ENCODE data around the gene PSMC1.

PSMC1 gene

DNA sequence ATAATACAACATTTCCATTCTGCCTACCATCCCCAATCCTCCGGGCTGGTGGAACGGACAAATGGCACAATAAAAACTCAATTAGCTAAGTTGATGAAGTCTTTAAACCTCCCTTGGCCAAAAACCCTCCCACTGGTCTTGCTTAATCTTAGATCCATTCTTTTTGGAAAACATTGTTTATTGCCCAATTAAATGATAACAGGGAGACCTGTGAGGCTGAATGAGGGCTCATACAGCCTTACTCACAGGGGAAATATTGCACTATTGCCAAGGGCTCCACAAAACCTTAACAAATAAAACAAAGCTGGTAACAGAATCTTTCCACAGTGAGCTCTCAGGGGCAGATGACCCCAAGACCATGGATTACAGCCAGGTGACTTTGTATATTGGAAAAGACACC is 7.8 kb upstream of the PSMC1 start:
- TF ChIP-seq EZH2phosphoT487 (IDR thresholded peaks at IDR 0.05; ENCODE audit: low read depth), result no peak
- TF ChIP-seq, protein P1, sequence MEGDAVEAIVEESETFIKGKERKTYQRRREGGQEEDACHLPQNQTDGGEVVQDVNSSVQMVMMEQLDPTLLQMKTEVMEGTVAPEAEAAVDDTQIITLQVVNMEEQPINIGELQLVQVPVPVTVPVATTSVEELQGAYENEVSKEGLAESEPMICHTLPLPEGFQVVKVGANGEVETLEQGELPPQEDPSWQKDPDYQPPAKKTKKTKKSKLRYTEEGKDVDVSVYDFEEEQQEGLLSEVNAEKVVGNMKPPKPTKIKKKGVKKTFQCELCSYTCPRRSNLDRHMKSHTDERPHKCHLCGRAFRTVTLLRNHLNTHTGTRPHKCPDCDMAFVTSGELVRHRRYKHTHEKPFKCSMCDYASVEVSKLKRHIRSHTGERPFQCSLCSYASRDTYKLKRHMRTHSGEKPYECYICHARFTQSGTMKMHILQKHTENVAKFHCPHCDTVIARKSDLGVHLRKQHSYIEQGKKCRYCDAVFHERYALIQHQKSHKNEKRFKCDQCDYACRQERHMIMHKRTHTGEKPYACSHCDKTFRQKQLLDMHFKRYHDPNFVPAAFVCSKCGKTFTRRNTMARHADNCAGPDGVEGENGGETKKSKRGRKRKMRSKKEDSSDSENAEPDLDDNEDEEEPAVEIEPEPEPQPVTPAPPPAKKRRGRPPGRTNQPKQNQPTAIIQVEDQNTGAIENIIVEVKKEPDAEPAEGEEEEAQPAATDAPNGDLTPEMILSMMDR (IDR thresholded peaks at IDR 0.05; ENCODE audit: low read depth, low read length), result no peak
- no peaks in the 10 kb centered on the region for H4K20me1 ChIP-seq (ENCODE audit: insufficient read depth, low read length)
- no peak overlapping the region for H3K27ac ChIP-seq (ENCODE audit: low read length)

DNA sequence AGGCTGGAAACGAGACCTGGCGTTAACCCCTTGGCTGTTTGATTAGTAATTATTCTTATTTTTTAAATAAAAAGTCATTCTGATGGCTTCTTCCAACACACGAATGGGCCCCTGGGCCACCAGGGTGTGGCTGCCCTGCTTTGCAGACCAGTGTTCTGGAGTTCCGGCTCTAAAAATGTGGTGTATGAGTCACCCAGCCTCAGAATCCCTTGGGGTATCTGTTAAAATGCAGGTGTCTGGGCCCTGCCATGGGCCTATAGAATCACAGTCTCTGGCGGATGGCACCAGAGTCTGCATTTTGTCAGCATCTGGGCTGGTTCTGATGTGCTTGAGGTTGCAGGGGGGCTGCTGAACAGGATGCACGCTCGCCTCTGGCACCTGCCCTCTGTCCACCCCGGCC is 2.5 kb upstream of the PSMC1 start:
- Histone ChIP-seq H3K4me1 (ENCODE audit: low read length) (peaks cover 12% of the 10 kb centered on the region; the same call in 1 of the 2 replicates), H3K36me3 (replicated peaks; ENCODE audit: low read depth, low read length) (peaks cover 2% of the 10 kb centered on the region), H3K9me3 (ENCODE audit: insufficient read depth, low read length) (no peaks in the 10 kb centered on the region), H3K27me3 (ENCODE audit: low read depth, low read length) (no peaks in the 10 kb centered on the region), H3K9ac (ENCODE audit: low read length) (no peak overlapping the region), H3K4me3 (ENCODE audit: low read length) (no peak overlapping the region), H3K4me2 (ENCODE audit: low read length) (no peak overlapping the region), H3K79me2 (ENCODE audit: low read length) (peaks cover 26% of the 10 kb centered on the region), H3K27ac (ENCODE audit: low read length) (no peak overlapping the region), H2AFZ (ENCODE audit: low read depth, low read length) (no peak overlapping the region), H4K20me1 (ENCODE audit: insufficient read depth, low read length) (peaks cover 12% of the 10 kb centered on the region)
- no peak for TF ChIP-seq EZH2phosphoT487 (IDR thresholded peaks at IDR 0.05; ENCODE audit: low read depth)
- TF ChIP-seq, protein P1 (IDR thresholded peaks at IDR 0.05; ENCODE audit: low read depth, low read length), result no peak

More for the DNA sequence above, 7.8 kb upstream of the PSMC1 start:
- H3K4me1 ChIP-seq (ENCODE audit: low read length), result no peaks in the 10 kb centered on the region
- H2AFZ ChIP-seq (ENCODE audit: low read depth, low read length), result no peak overlapping the region
- H3K4me2 ChIP-seq (ENCODE audit: low read length), result no peak overlapping the region
- H3K27me3 ChIP-seq (ENCODE audit: low read depth, low read length), result no peaks in the 10 kb centered on the region; the same call in 1 of the 2 replicates
- H3K9me3 ChIP-seq (ENCODE audit: insufficient read depth, low read length), result no peaks in the 10 kb centered on the region
- no peaks in the 10 kb centered on the region for H3K79me2 ChIP-seq (ENCODE audit: low read length)
- H3K4me3 ChIP-seq (ENCODE audit: low read length), result no peak overlapping the region
- no peaks in the 10 kb centered on the region for H3K36me3 ChIP-seq (replicated peaks; ENCODE audit: low read depth, low read length)
- H3K9ac ChIP-seq (ENCODE audit: low read length), result no peak overlapping the region

DNA sequence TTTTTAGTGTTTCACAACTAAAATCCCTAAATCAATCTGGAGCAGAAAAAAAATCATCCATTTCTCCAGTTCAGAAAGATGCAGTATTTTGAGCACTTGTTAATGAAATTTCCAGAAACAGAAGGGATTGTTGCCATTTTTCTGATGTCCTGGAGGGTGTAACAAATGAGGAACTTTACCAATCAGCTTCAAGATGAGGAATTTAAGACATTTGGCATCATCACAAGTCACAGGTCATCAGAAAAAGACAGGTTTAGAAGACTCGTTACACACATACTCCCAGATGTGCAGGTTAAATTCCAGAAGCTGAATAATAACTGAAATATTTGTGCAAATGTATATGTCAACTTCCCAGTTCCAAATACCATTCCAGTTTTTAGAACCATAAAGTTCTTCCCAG is 482 bp upstream of the PSMC1 start:
- peak overlapping the region; percentile 92 for H3K9ac ChIP-seq (ENCODE audit: low read length)
- peaks cover 16% of the 10 kb centered on the region for H4K20me1 ChIP-seq (ENCODE audit: insufficient read depth, low read length)
- no peaks in the 10 kb centered on the region for H3K27me3 ChIP-seq (ENCODE audit: low read depth, low read length)
- peak overlapping the region; percentile 99 for H3K4me3 ChIP-seq (ENCODE audit: low read length)
- no peak for TF ChIP-seq EZH2phosphoT487 (IDR thresholded peaks at IDR 0.05; ENCODE audit: low read depth)
- TF ChIP-seq, protein P1 (IDR thresholded peaks at IDR 0.05; ENCODE audit: low read depth, low read length), result no peak
- H3K4me1 ChIP-seq (ENCODE audit: low read length), result peaks cover 12% of the 10 kb centered on the region; the same call in 1 of the 2 replicates
- no peaks in the 10 kb centered on the region for H3K9me3 ChIP-seq (ENCODE audit: insufficient read depth, low read length)
- H3K4me2 ChIP-seq (ENCODE audit: low read length), result peak overlapping the region; percentile 54
- H3K36me3 ChIP-seq (replicated peaks; ENCODE audit: low read depth, low read length), result peaks cover 18% of the 10 kb centered on the region
- H3K79me2 ChIP-seq (ENCODE audit: low read length), result peaks cover 32% of the 10 kb centered on the region
- H3K27ac ChIP-seq (ENCODE audit: low read length), result no peak overlapping the region
- H2AFZ ChIP-seq (ENCODE audit: low read depth, low read length), result peak overlapping the region; percentile 87

DNA sequence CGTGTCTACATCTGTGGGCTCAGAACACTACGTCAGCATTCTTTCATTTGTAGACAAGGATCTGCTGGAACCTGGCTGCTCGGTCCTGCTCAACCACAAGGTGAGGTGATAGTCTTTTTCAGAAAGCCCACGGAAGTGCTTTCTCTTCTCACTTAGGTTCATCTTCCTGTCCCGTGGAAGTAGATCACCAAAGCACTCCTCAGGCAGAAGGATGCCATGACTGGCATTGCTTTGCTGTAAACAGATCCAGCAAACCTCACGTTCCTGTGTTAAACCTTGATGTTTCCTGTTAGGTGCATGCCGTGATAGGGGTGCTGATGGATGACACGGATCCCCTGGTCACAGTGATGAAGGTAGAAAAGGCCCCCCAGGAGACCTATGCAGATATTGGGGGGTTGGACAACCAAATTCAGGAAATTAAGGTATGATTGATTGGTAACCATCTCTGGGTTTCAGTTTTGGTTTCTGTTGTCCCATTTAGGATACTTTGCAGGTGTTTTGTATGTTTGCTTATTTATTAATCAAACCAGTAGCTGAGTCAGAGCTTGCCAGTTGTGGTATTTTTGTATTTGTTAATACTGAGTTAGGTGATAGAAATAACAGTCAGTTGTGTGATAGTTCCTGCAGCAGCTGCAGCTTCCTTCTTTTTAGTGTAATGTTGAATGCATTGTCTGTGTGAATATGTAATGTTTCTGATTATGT is 7.5 kb downstream of the PSMC1 start:
- Histone ChIP-seq H3K4me3 (ENCODE audit: low read length) (no peak overlapping the region), H3K79me2 (ENCODE audit: low read length) (peaks cover 5% of the 10 kb centered on the region), H2AFZ (ENCODE audit: low read depth, low read length) (no peak overlapping the region), H3K36me3 (replicated peaks; ENCODE audit: low read depth, low read length) (peaks cover 58% of the 10 kb centered on the region), H4K20me1 (ENCODE audit: insufficient read depth, low read length) (peaks cover 3% of the 10 kb centered on the region), H3K27me3 (ENCODE audit: low read depth, low read length) (no peaks in the 10 kb centered on the region), H3K9ac (ENCODE audit: low read length) (no peak overlapping the region), H3K4me2 (ENCODE audit: low read length) (no peak overlapping the region), H3K27ac (ENCODE audit: low read length) (peak overlapping the region; percentile 32; the same call in 1 of the 2 replicates), H3K4me1 (ENCODE audit: low read length) (peaks cover 6% of the 10 kb centered on the region; the same call in 1 of the 2 replicates), H3K9me3 (ENCODE audit: insufficient read depth, low read length) (no peaks in the 10 kb centered on the region)
- no peak for TF ChIP-seq EZH2phosphoT487 (IDR thresholded peaks at IDR 0.05; ENCODE audit: low read depth)
- TF ChIP-seq, protein P1 (IDR thresholded peaks at IDR 0.05; ENCODE audit: low read depth, low read length), result no peak

All from OCI-LY3 (cell line).